OCI-M1 (cell line): ENCODE results near the gene FAH.
A peak's percentile ranks its signal among the peaks of the same experiment; 100 is the strongest.
"Not testable (repeated sequence)": the region's sequence is repeated elsewhere in the genome, so short reads cannot be mapped to it uniquely, and the experiment has no call there.

ENCODE experiments used
- DNase-seq: peaks from one replicate; lab custom pipeline; 2025; lab: John Stamatoyannopoulos, UW

FAH gene

GRCh38 chr15:80152896-80153876, at the start of gene FAH:
Gene FAH, plus strand, starts transcription at chr15:80152999. Its CDS starts 56 bp downstream, at chr15:80153055.
- DNase-seq: peak; percentile 92

DNA sequence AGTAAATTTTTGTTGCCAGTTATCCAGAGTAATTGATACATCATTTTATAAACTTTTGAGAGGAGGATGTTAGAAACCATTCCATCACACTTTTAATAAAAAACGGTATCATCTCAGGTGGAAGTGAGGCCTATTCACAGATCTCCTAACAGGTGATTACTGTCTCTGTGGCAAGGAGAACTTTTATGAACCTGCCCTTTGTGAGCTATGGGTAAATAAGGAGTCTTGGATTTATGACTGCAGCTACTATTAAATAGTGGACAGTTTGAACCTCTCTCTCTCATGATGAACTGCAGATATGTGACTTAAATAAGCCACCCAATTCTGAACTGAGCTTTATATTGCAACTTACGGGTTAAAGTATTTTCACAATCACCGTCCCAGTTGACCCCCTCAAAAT, 47.6 kb upstream of the FAH start:
- DNase-seq: no peak

- DNase-seq: peak; percentile 17
Measured at GRCh38 chr15:80105595-80105994, 47.2 kb upstream of the FAH start.

- no peak for DNase-seq
Measured at GRCh38 chr15:80106051-80106450, 46.7 kb upstream of the FAH start.

GRCh38 chr15:80107204-80107603, 45.6 kb upstream of the FAH start:
- DNase-seq: no peak

- DNase-seq: no peak
Measured at GRCh38 chr15:80107774-80108173, 45.0 kb upstream of the FAH start.

DNA sequence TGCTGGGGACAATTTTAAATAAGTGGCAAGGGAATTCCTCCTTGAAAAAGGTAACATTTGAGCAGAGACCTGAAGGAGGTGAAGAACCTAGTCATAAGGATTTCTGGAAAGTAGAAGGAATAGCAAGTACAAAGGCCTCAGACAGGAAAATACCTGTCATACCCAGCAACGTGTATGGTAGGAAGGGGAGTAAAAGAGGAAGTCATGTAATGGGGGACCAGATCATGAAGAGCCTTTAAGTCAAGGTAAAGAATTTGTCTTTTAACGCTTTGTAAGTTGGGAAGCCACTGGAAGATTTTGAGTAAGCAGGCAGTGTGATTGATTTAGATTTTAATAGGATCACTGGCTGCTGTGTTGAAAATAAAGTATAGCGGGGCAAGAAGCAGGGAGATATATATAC, 43.4 kb upstream of the FAH start:
- peak; percentile 37 for DNase-seq

DNA sequence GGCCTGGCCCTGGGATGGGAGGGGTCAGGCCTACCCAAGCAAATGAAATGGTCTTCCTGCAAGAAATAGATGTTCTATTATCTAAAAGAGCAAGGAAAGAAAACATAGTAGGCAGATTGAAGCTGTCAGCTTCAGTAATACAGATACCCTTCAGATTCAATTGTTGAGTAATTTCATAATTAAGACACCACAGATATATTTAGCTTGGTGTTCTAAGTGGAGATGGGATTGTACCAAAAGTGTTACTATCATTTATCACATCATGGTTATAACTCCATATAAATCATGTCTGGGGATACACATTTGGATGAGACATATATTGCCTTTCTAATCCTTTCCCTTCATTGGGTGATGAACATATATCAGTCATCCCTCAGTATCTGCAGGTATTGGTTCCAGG, 41.9 kb upstream of the FAH start:
- no peak for DNase-seq

DNA sequence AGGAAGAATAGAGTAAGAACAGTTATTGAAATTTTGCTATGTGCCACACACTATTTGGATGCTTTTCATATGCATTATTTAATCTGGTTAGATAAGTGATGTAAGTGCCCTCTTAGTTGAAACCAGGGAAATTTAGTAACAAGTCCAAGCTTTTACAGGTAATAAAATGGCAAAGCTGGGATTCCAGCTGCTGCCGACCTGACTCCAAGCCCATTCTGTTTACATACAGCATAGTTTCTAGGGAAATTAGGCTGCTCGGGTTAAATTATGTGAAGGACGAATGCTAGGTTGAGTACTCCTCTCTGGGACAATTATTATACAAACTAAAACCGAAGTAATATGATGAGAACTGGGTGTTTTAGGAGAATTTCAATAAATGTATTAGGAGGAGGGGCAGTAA, 38.7 kb upstream of the FAH start:
- no peak for DNase-seq

- peak; percentile 11 for DNase-seq
Measured at GRCh38 chr15:80115021-80115420, 37.8 kb upstream of the FAH start.

GRCh38 chr15:80118956-80119355, 33.8 kb upstream of the FAH start:
- no peak for DNase-seq

GRCh38 chr15:80120636-80121035, 32.2 kb upstream of the FAH start:
- DNase-seq: no peak

DNA sequence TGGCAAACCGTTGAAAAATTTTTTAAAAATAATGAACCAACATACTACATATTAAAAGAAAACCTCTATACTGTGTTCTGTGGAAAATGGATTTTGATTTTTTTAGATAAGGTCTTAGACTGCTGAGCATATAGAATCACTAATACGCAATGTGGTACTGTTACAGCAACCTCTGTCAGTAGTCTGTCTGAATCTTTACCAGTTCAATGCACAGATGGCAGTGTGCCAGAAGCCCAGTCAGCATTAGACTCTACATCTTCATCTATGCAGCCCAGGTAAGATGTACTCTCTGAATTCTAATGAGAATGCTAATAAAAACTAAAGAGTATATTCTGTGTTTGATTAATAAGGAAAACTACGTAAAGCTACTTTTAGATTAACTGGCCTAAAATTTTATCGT, 31.3 kb upstream of the FAH start:
- DNase-seq: no peak

DNA sequence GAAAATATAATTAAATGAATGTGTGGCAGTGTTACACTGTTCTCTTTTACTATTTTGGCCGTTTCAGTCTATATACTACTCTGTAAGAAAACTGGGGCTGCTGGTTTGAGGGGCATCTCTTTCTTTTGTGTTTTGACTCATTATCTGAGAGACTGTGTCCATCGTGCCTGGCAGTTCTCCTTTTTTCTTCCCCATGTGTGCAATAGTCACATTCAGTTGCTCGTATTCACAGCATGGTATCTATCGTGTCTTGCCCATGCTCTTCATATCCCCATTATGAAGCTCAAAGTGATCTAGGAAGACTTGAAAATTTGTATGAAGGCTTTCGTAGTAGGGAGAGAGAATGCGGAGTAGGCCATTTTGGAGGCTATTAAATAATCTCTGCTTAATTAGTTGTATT, 29.8 kb upstream of the FAH start:
- no peak for DNase-seq

- DNase-seq: not testable (repeated sequence)
Measured at GRCh38 chr15:80127253-80127652, 25.5 kb upstream of the FAH start.

DNA sequence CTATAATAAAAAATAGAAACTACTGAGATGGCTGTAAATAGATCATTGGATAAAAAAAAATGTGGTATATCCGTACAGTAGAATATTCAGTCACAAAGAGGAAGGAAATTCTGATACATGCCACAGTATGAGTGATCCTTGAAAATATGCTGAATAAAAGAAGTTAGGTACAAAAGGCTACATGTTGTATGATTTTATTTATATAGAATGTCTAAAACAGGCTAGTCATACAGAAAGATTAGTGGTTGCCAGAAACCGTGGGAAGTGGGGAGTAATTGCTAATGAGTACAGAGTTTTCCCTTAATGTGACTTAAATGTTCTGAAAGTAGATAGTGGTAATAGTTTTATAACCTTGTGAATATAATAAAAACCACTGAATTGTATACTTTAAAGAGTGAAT, 24.9 kb upstream of the FAH start:
- no peak for DNase-seq

DNA sequence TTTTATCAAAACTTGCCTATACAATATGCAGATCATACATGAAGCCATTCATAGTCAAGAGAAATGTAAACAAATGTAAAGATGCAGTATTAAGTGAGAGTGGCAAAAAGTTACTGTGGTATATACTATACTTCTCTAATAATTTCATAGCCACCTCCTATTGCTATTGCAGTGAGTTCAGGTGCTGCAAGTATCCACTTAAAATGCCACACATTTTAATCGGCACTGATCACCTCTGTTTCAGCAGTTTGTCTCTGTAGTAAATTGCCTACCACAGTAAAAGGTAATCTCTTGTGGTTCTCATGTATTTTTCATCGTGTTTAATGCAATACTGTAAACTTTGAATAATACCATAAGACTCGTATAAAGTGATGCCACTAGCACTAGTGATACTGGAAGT, 20.4 kb upstream of the FAH start:
- no peak for DNase-seq

DNA sequence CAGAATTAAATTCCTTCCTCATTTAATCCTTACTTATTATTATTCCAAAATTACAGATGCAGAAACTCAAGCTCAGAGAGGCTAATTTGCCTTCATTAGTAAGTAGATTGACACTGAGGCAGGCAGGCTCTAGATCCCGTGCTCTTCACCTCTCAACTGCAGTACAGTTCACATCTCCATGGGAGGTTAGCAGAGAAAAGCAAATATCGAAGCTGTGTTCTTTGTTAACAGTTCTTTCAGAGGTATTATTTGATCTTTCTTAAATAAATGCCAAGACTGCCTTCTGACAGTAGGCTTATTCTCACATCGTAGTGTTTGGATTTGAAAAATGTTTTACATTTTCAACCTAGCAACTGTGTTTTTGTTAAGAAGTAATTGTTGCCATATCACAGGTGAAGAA, 15.9 kb upstream of the FAH start:
- no peak for DNase-seq

DNA sequence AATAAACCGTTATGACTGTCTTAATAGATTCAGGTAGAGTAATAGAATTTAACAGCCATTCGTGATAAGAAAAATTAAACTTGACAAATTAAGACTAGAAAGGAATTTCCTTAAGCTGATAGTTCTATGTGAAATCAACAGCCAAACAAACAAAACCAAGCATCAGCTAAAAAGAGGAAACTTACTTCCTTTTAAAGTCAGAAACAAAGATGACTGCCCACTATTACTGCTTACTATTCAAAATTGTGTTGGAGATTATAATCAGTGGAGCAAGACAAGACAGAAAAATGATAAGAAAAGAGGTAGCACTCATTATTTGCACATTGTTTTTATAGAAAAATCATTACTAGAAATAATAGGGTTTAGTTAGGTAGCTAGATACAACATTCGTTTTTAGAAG, 13.8 kb upstream of the FAH start:
- DNase-seq: no peak

DNA sequence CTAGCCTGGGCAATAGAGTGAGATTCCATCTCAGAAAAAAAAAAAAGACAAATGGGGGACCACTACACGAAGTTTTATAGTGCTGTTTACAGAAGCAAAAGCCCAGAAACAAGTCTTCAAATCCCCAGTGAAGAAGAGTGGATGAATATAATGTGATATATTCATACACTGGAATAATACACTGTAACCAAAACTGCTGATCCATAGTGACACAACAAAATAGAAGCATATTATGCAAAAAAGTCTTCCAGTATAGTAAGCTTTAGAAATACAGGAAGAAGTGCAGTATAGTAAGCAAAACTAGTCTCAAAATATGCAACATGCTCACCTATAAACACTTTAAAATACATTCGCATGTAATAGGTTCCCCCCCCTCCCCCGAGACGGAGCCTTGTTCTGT, 11.9 kb upstream of the FAH start:
- DNase-seq: no peak

GRCh38 chr15:80141916-80142598, 10.7 kb upstream of the FAH start:
- DNase-seq: no peak

GRCh38 chr15:80142646-80143045, 10.2 kb upstream of the FAH start:
- DNase-seq: no peak

DNA sequence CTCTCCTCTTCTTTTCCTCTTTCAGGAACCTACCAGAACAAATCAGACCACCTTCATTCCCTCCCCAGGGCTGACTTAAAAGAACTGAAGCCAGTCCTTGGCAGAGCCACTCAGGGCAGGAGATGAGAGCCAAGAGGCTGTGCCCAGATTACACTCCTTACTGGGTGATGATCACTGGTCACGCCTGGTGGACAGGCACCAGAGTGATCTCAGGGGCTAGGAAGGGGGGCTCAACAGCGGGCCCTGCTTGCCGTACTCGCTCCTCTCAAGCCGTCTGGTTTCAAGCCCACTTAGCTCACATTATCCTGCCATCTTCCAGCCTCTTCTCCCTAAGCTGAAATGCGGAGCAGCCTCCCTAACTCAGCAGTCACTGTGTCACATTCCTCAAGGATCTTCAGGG, 1.7 kb upstream of the FAH start:
- no peak for DNase-seq
